T-helper 1 cell treated with Interleukin-12 subunit alpha and Interleukin-12 subunit beta and Interleukin-4 antibody, amounts not matched to agents 30 μg/mL and 1 μg/mL, for 36 hours (primary cell): ENCODE data around the gene GJA3.

ENCODE experiments used
- H3K27ac Mint-ChIP-seq: one replicate; pipeline ENCODE4 v1.8.0; 2021; ENCODE audit warnings: mild to moderate bottlenecking, mixed read lengths
- H3K27me3 Mint-ChIP-seq: one replicate; pipeline ENCODE4 v1.8.0; 2021; ENCODE audit warnings: low read depth, mixed read lengths
- H3K36me3 Mint-ChIP-seq: one replicate; pipeline ENCODE4 v1.8.0; 2021; ENCODE audit warnings: low read depth, mixed read lengths
- H3K4me1 Mint-ChIP-seq: one replicate; pipeline ENCODE4 v1.8.0; 2021; ENCODE audit warnings: low read depth, mixed read lengths
- H3K4me3 Mint-ChIP-seq: one replicate; pipeline ENCODE4 v1.8.0; 2021; ENCODE audit warnings: mild to moderate bottlenecking, moderate library complexity, mixed read lengths
- H3K9me3 Mint-ChIP-seq: one replicate; pipeline ENCODE4 v1.8.0; 2021; ENCODE audit warnings: mixed read lengths

The GJA3 gene

DNA sequence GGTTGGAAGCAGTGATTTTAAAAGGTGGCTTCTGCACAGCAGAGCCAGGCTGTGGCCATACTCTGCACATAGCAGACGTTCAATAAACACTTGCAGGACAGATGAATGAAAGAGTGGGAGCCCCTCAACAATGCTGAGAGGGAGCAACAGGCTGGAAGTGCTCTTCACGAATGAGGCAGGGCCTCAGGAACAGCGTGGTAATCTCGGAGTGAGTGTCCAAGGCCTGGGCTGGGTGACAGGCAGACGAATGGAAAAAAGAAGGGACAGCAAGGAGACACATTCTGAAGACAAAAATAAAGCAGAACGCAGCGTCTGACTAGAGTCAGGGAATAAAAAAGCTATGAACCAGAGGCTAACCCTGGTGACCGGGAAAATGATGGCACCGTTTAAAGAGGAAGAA lies 11.1 kb downstream of the GJA3 start:
- H3K27me3 Mint-ChIP-seq, result peaks cover 36% of the 10 kb centered on the region
- no peaks in the 10 kb centered on the region for H3K9me3 Mint-ChIP-seq
- H3K36me3 Mint-ChIP-seq, result no peaks in the 10 kb centered on the region
- H3K27ac Mint-ChIP-seq, result no peak overlapping the region
- peaks cover 2% of the 10 kb centered on the region for H3K4me1 Mint-ChIP-seq
- no peak overlapping the region for H3K4me3 Mint-ChIP-seq

GRCh38 chr13:20148501-20149183 lies 12.2 kb downstream of the GJA3 start:
- no peaks in the 10 kb centered on the region for H3K9me3 Mint-ChIP-seq

DNA sequence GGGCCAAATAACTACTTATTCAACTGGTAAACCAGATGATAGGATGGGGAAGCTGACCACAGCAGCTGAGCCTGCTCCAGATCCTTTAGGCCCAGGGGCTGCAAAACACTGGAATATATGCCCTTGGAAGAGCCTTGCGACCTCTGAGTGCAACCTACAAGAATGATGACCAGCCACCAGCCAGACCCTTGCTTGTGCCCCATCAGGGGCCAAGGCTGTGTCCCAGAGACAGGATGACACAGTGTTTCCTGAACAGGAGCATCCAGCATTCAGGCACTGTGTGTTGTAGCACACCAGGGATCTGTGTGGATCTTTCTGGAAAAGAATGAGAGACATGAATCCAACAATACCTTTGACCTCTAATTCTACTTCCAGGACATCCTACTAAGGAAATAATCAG lies 14.5 kb downstream of the GJA3 start:
- Mint-ChIP-seq H3K27me3 (peaks cover 44% of the 10 kb centered on the region), H3K9me3 (no peaks in the 10 kb centered on the region), H3K4me3 (no peak overlapping the region), H3K27ac (no peak overlapping the region), H3K4me1 (peaks cover 3% of the 10 kb centered on the region), H3K36me3 (no peaks in the 10 kb centered on the region)

More at GRCh38 chr13:20148501-20149183, 12.2 kb downstream of the GJA3 start:
- no peaks in the 10 kb centered on the region for H3K36me3 Mint-ChIP-seq
- no peak overlapping the region for H3K27ac Mint-ChIP-seq
- peaks cover 2% of the 10 kb centered on the region for H3K4me1 Mint-ChIP-seq
- no peak overlapping the region for H3K4me3 Mint-ChIP-seq
- peaks cover 34% of the 10 kb centered on the region for H3K27me3 Mint-ChIP-seq

DNA sequence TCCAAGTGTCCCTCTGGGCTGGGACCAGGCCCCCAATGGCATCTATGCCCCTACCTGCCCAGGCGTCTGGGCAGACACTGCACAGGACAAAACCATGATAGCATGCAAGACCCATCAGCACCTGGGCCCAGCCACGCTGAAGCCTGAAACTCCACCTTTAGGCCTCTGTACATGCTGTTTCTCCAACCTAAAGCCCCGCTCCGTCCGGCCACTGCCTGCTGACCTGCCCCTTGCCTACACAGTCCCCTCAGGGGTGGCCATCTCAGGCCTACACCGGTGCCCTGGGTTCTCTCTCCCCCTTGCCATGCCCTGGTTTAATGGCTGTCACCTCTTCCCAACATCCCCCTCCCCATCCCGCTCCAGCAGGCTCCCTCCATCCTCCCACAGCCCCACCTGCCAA lies 15.3 kb downstream of the GJA3 start:
- peaks cover 53% of the 10 kb centered on the region for H3K27me3 Mint-ChIP-seq
- no peaks in the 10 kb centered on the region for H3K36me3 Mint-ChIP-seq
- H3K27ac Mint-ChIP-seq, result no peak overlapping the region
- H3K4me3 Mint-ChIP-seq, result no peak overlapping the region
- H3K4me1 Mint-ChIP-seq, result peaks cover 3% of the 10 kb centered on the region
- no peaks in the 10 kb centered on the region for H3K9me3 Mint-ChIP-seq

- no peak overlapping the region for H3K4me3 Mint-ChIP-seq
- peaks cover 3% of the 10 kb centered on the region for H3K4me1 Mint-ChIP-seq
- H3K36me3 Mint-ChIP-seq, result no peaks in the 10 kb centered on the region
- H3K27ac Mint-ChIP-seq, result no peak overlapping the region
- no peaks in the 10 kb centered on the region for H3K9me3 Mint-ChIP-seq
- peaks cover 57% of the 10 kb centered on the region for H3K27me3 Mint-ChIP-seq
Observed at GRCh38 chr13:20144141-20144850, 16.6 kb downstream of the GJA3 start.

DNA sequence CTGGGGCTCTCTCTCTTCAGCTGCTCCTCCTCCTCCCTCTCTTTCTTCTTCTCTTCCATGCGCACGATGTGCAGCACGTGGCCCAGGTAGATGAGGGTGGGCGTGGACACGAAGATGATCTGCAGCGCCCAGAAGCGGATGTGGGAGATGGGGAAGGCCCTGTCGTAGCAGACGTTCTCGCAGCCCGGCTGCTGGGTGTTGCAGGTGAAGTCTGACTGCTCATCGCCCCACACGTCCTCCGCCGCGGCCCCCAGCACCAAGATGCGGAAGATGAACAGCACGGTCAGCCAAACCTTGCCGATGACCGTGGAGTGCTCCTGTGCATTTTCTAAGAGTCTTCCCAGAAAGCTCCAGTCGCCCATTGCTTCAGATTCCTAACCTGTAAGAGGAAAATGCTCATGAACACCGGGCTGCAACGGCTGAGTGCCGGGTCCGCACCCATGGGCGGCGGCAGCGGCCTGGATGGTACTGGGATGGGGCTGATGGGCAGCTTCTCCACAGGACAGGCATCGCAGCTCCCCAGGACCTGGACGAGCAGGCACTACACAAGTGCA lies 17.8 kb downstream of the GJA3 start:
- Mint-ChIP-seq H3K36me3 (no peaks in the 10 kb centered on the region), H3K4me3 (no peak overlapping the region), H3K4me1 (peaks cover 3% of the 10 kb centered on the region), H3K27me3 (peaks cover 64% of the 10 kb centered on the region), H3K9me3 (no peaks in the 10 kb centered on the region), H3K27ac (no peak overlapping the region)

DNA sequence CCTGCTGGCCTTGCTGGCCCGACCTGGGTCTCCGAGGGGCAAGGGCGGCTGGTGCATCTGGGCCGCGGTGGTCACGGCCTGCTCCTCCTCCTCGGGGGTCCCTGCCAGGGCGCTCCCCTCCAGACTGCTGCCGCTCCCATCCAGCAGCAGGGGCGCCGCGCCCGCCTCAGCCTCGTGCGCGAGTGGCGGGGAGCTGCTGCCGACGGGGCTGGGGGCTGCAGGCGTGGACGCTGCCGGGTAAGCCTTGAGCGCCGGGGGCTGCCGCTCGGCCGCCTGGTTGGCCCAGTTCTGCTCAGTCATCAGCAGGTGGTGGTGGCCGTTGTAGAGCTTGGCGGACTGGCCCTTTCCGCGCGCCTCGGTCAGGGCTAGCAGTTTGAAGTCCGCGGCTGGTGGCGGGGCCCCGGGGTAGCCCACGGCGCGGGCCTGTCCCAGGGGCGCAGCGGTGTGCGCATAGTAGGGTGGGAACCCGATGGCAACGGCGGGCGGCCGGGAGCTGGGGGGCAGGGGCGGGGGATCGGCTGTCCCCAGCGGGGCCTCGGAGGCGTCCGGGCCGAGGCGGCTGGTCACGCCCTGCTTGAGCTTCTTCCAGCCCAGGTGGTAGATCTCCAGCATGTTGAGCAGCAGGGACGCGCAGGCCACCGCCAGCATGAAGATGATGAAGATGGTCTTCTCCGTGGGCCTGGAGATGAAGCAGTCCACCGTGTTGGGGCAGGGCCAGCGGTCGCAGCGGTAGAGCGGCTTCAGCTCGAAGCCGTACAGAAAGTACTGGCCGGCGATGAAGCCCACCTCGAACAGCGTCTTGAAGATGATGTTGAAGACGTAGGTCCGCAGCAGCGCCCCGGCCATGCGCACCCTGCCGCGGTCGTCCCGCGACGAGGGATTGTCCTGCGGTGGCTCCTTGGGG lies 18.6 kb downstream of the GJA3 start:
- no peaks in the 10 kb centered on the region for H3K36me3 Mint-ChIP-seq
- peaks cover 65% of the 10 kb centered on the region for H3K27me3 Mint-ChIP-seq
- no peaks in the 10 kb centered on the region for H3K9me3 Mint-ChIP-seq
- peaks cover 3% of the 10 kb centered on the region for H3K4me1 Mint-ChIP-seq
- no peak overlapping the region for H3K4me3 Mint-ChIP-seq
- H3K27ac Mint-ChIP-seq, result no peak overlapping the region

GRCh38 chr13:20141238-20142022 lies 19.4 kb downstream of the GJA3 start:
- Mint-ChIP-seq H3K4me1 (peaks cover 3% of the 10 kb centered on the region), H3K4me3 (no peak overlapping the region), H3K27me3 (peaks cover 60% of the 10 kb centered on the region), H3K36me3 (no peaks in the 10 kb centered on the region), H3K9me3 (no peaks in the 10 kb centered on the region), H3K27ac (no peak overlapping the region)

GRCh38 chr13:20140487-20140886 lies 20.4 kb downstream of the GJA3 start:
- Mint-ChIP-seq H3K9me3 (no peaks in the 10 kb centered on the region), H3K27ac (no peak overlapping the region), H3K27me3 (peaks cover 60% of the 10 kb centered on the region), H3K4me3 (no peak overlapping the region), H3K36me3 (no peaks in the 10 kb centered on the region), H3K4me1 (peaks cover 3% of the 10 kb centered on the region)

- Mint-ChIP-seq H3K9me3 (no peaks in the 10 kb centered on the region), H3K4me3 (no peak overlapping the region), H3K27ac (no peak overlapping the region), H3K4me1 (peaks cover 3% of the 10 kb centered on the region), H3K36me3 (no peaks in the 10 kb centered on the region), H3K27me3 (peaks cover 52% of the 10 kb centered on the region)
Observed at GRCh38 chr13:20137875-20138274, 23.0 kb downstream of the GJA3 start.

DNA sequence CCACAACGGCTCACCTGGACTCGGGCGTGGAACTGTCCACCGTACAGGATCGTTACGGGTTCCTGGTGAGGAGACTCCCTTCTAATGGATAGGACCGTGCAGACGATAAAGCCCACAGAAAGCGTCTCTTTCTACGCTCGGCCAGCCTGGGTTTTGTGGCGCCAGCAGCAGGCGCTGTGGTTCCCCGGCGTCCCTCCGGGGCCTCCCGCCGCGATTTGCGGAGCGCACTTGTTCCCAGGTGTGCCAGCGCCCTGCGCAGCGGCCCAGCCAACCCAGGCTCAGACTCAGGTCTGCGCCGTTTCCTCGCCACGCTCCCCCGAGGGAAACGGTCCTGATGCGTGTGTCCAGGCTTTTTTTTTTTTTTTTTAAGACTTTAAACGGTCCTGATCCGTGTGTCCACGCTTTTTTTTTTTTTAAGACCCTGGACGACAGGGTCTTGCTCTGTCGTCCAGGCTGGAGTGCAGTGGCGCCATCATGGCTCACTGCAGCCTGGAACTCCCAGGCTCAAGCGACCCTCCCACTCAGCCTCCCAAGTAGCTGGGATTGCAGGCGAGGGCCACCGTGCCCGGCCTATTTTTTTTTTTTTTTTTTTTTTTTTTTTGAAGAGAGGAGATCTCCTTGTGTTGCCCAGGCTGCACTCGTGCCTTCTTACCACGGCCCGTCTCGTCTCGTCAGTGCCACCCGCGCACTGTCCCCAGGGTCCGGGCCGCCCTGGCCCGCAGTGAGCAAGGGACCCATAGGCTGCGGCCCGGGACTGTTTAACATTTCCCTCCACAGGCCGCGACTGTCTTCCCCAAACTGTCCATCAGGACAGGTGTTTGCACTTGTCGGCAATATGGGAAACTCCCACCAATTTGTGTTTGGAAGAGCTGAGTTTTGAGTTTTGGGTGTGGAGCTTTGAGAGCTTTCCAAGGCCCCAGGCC lies 23.8 kb downstream of the GJA3 start:
- Mint-ChIP-seq H3K4me1 (peaks cover 3% of the 10 kb centered on the region), H3K9me3 (no peaks in the 10 kb centered on the region), H3K4me3 (no peak overlapping the region), H3K36me3 (no peaks in the 10 kb centered on the region), H3K27me3 (peaks cover 49% of the 10 kb centered on the region), H3K27ac (no peak overlapping the region)

GRCh38 chr13:20134732-20135131 lies 26.1 kb downstream of the GJA3 start:
- no peaks in the 10 kb centered on the region for H3K9me3 Mint-ChIP-seq
- H3K4me3 Mint-ChIP-seq, result no peak overlapping the region
- H3K4me1 Mint-ChIP-seq, result peaks cover 2% of the 10 kb centered on the region
- no peak overlapping the region for H3K27ac Mint-ChIP-seq
- H3K36me3 Mint-ChIP-seq, result no peaks in the 10 kb centered on the region
- H3K27me3 Mint-ChIP-seq, result peaks cover 27% of the 10 kb centered on the region

DNA sequence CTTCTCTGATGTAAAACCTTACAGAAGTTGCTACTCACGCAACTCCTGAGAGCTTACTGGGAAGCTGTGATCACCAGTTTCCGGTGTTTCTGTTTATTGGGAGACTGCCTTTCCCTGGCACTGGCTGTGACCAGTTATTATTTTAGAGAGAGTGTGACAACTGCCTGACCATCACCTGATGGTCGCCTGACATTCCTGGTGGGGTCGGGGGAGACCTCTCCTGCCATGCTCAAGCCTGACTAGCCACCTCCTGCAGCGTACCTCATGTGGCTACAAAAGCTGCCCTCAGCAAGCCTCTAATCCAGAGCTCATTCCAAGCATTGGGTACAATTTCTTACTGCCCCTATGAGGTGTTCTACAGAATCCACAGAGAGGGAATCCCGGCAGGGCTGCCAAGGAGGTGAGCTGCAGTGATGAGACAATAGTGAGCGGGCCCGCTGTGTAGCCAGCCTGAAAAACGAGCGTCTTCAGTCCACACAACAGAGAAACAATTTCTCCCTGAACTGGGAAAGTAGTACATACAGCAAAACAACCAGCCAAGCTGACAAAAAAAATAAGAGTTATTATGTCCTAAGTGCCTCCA lies 28.7 kb downstream of the GJA3 start:
- Mint-ChIP-seq H3K4me3 (no peak overlapping the region), H3K27me3 (peaks cover 13% of the 10 kb centered on the region), H3K9me3 (no peaks in the 10 kb centered on the region), H3K36me3 (no peaks in the 10 kb centered on the region), H3K4me1 (peaks cover 2% of the 10 kb centered on the region), H3K27ac (no peak overlapping the region)
